Measurements from ENCODE around the gene GNAZ. TPM values are rescaled to one million over a fixed set of nuclear protein-coding genes. Genes with fewer than 3 reads are reported as not detected.

Gene GNAZ
- total RNA-seq, 1 donor from 2014 or later: under 0.01 TPM

DNA sequence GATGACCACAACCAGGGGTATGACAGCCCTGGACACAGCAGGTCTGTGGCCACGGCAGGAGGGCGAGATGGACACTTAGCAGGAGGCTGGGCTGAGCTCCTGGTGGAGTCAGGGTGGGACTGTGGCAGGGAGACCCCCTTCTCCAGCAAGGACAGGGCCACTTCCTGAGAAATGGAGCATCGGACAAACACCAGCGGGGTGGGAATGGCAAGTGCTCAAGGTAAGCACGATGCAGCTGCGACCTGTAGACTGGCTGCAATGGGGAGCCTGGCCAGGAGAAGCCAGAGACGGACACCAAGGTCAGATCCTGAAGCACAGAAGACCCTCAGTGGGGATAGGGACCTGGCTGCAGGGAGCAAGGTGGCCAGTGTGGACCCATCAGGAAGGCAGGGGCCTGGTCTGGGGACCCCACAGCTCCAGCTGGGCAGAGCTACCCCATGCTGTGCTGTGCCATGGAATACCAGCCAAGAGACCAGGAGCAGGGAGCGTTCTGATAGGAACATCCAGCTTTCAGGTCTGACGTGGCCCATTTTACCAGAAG, 42.2 kb downstream of the GNAZ start:
- TF ChIP-seq, protein P1, sequence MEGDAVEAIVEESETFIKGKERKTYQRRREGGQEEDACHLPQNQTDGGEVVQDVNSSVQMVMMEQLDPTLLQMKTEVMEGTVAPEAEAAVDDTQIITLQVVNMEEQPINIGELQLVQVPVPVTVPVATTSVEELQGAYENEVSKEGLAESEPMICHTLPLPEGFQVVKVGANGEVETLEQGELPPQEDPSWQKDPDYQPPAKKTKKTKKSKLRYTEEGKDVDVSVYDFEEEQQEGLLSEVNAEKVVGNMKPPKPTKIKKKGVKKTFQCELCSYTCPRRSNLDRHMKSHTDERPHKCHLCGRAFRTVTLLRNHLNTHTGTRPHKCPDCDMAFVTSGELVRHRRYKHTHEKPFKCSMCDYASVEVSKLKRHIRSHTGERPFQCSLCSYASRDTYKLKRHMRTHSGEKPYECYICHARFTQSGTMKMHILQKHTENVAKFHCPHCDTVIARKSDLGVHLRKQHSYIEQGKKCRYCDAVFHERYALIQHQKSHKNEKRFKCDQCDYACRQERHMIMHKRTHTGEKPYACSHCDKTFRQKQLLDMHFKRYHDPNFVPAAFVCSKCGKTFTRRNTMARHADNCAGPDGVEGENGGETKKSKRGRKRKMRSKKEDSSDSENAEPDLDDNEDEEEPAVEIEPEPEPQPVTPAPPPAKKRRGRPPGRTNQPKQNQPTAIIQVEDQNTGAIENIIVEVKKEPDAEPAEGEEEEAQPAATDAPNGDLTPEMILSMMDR (IDR thresholded peaks at IDR 0.05; ENCODE audit: insufficient read depth, low read length, severe bottlenecking): no peak
- H3K36me3 ChIP-seq (ENCODE audit: control insufficient read depth, insufficient read depth, low read length): no peaks in the 10 kb centered on the region
- DNase-seq (ENCODE audit: low read depth): no peak
- no peak for FAIRE-seq
- no peaks in the 10 kb centered on the region for H3K27me3 ChIP-seq (ENCODE audit: control insufficient read depth, insufficient read depth, low read length)
- H3K4me3 ChIP-seq (ENCODE audit: low read depth, low read length): no peak overlapping the region

DNA sequence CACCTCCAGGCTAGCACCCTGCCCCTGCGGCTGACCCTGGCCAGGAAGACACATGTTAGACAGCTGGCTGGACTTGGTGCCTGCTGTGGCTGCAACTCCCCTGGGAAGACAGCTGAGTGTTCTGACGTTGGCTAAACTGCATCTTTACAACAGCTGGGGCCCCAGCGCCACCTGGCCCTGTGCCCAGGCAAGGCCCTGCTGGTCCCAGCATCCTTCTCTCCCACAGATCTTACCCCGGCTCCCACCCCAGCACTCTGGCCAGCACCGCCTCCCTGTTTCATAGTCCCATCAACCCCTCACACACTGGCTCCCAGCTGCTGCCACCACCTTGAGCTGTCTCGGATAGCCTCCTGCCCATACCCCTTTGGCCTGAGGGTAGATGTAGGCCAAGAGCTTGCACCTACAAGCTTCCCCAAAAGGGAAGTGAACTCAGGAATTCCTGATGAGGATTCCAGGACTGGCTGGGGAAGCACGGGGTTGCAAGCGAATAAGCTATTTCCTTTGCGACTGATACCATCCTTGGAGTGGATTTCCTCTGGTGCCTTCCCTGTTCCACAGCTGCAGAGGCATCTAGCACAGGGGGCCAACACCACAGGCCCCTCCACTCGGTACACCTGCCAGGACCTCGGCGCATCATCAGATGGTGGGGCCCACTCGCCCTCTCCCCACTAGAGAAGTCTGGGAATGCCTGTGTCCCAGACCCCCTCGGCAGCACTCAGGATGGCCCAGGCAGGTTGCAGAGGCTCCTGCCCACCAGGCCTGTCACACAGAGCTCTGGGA, 42.9 kb downstream of the GNAZ start:
- H3K36me3 ChIP-seq (ENCODE audit: control insufficient read depth, insufficient read depth, low read length): no peaks in the 10 kb centered on the region
- H3K27me3 ChIP-seq (ENCODE audit: control insufficient read depth, insufficient read depth, low read length): no peaks in the 10 kb centered on the region
- H3K4me3 ChIP-seq (ENCODE audit: low read depth, low read length): no peak overlapping the region
- no peak for DNase-seq (ENCODE audit: low read depth)
- TF ChIP-seq, protein P1 (IDR thresholded peaks at IDR 0.05; ENCODE audit: insufficient read depth, low read length, severe bottlenecking): no peak
- no peak for FAIRE-seq

DNA sequence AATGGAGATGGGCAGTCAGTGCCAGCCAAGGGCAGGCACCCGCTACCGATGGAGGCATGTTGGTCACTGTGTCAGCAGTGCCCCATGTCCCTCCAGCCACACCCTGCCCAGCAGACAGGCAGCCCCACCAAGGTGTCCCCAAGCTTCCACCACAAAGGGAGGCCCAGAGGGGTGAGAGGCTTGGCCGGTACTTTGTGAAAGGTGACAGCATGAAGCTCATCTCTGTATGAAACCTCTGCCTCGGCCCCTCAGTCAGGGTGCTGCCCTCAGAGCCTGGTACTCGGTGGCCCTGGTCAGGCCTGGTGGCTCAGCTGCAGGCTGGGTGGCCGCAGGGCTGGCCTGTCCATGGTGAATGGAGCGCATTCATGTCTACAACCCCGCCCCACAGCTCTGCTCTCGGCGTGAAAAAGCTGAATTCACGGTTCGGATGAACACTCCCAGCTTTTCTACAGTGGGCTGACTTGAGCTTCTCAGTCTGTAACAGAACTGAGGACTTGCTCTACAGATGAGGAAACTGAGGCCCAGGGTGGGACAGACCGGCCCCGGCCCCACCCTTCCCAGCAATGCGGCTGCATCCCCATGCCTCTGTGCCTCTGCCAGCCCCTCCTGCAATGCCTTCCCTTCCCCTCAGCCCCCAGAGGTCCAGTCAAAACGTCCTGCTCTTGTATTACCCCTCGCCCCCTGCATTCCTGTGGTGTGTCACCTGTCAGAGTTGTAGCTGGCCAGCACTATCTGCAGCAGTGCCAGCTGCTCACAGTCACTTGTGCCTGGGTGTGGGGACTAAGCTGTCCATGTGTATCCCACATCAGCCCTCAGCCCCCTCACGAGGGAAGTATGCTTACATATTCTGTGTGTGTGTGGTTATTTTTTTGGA, 43.8 kb downstream of the GNAZ start:
- no peak for FAIRE-seq

DNA sequence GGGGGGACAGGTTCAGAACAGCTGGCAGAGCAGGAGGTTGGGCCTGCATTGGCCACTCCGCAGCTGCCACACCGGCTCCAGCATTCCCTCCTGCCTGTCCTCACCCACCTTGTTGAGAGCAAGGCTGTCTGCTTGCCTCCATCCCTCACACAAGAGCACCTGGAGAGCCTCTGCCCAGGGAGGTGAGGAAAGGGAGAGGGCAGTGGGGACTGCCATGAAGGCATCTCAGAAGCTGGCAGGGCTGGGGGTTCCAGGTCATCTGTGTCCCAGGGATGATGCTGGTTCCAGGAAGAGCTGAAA, 44.4 kb downstream of the GNAZ start:
- Histone ChIP-seq H3K27me3 (ENCODE audit: control insufficient read depth, insufficient read depth, low read length) (no peaks in the 10 kb centered on the region), H3K4me3 (ENCODE audit: low read depth, low read length) (no peak overlapping the region), H3K36me3 (ENCODE audit: control insufficient read depth, insufficient read depth, low read length) (no peaks in the 10 kb centered on the region)
- DNase-seq (ENCODE audit: low read depth) (no peak), FAIRE-seq (no peak)
- TF ChIP-seq, protein P1 (IDR thresholded peaks at IDR 0.05; ENCODE audit: insufficient read depth, low read length, severe bottlenecking): no peak

More for the DNA sequence above, 43.8 kb downstream of the GNAZ start:
- H3K4me3 ChIP-seq (ENCODE audit: low read depth, low read length): no peak overlapping the region
- no peak for DNase-seq (ENCODE audit: low read depth)
- no peaks in the 10 kb centered on the region for H3K36me3 ChIP-seq (ENCODE audit: control insufficient read depth, insufficient read depth, low read length)
- no peaks in the 10 kb centered on the region for H3K27me3 ChIP-seq (ENCODE audit: control insufficient read depth, insufficient read depth, low read length)
- TF ChIP-seq, protein P1 (IDR thresholded peaks at IDR 0.05; ENCODE audit: insufficient read depth, low read length, severe bottlenecking): no peak

DNA sequence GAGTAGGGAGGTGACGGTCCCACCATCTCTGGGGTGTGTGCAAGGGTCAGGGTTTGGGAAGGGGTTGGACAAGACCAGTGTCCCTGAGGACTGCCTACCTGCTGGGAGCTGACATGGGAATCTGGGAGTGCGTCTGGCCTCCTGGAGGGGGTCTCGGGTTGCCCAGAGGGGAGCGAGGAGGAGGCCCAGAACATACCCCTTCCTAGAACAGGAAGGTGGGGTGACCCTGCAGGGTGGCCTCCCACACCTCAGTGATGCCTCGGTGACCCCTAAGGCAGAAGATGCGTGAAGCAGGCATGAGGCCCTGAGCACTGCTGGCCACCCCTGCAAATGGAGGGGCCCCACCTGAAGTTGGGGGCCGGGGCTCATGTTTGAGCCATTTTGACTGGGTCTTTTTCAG, 45.0 kb downstream of the GNAZ start:
- no peak for DNase-seq (ENCODE audit: low read depth)
- no peak for FAIRE-seq
- TF ChIP-seq, protein P1 (IDR thresholded peaks at IDR 0.05; ENCODE audit: insufficient read depth, low read length, severe bottlenecking): no peak
- Histone ChIP-seq H3K4me3 (ENCODE audit: low read depth, low read length) (no peak overlapping the region), H3K27me3 (ENCODE audit: control insufficient read depth, insufficient read depth, low read length) (no peaks in the 10 kb centered on the region), H3K36me3 (ENCODE audit: control insufficient read depth, insufficient read depth, low read length) (no peaks in the 10 kb centered on the region)
